ENCODE results near the gene THRSP.
"Not testable (repeated sequence)": the region's sequence is repeated elsewhere in the genome, so short reads cannot be mapped to it uniquely, and the experiment has no call there.

Gene THRSP

GRCh38 chr11:78038697-78039313 lies 24.9 kb upstream of the THRSP start:
- Histone ChIP-seq H3K4me3 (ENCODE audit: control insufficient read depth in 1 of 7, extremely low read depth in 1 of 7, insufficient read depth in 4 of 7, low read depth in 2 of 7, low read length in 6 of 7) (no peak overlapping the region), H3K27me3 (replicated peaks in 2 of 5; ENCODE audit: control insufficient read depth in 4 of 5, insufficient read depth in 5 of 5, low read length in 4 of 5) (no peaks in the 10 kb centered on the region), H3K4me1 (ENCODE audit: control extremely low read depth in 1 of 4, control insufficient read depth in 4 of 4, insufficient read depth in 4 of 4, low read length in 3 of 4) (peaks cover 0 to 20% (median 15%) of the 10 kb centered on the region in 4 experiments), H3K9me3 (ENCODE audit: control extremely low read depth in 1 of 5, control insufficient read depth in 4 of 5, insufficient read depth in 2 of 5, low read depth in 1 of 5, low read length in 4 of 5) (no peaks in the 10 kb centered on the region), H3K36me3 (ENCODE audit: control insufficient read depth in 4 of 4, insufficient read depth in 4 of 4, low read length in 3 of 4) (no peaks in the 10 kb centered on the region), H3K27ac (ENCODE audit: insufficient read depth in 1 of 2, low read depth in 1 of 2, low read length in 2 of 2, poor library complexity in 1 of 2, severe bottlenecking in 2 of 2) (no peak overlapping the region)
- ChIA-PET POLR2A (no interaction called here), CTCF (interaction anchor here (1.3 kb wide), 1 partner anchor 8 kb away, joined by 4 read pairs; no protein-coding TSS in a partner anchor)
- no peak for DNase-seq
- WGBS (ENCODE audit: insufficient coverage) = 100% methylated on average over 3 of the region's 8 CpGs

- CTCF ChIA-PET = interaction anchor here (1.3 kb wide), 1 partner anchor 9 kb away, joined by 4 read pairs; no protein-coding TSS in a partner anchor
- Histone ChIP-seq H3K27ac (ENCODE audit: insufficient read depth in 1 of 2, low read depth in 1 of 2, low read length in 2 of 2, poor library complexity in 1 of 2, severe bottlenecking in 2 of 2) (peak overlapping the region in 1 of 2 experiments; percentile 78), H3K9me3 (ENCODE audit: control extremely low read depth in 1 of 5, control insufficient read depth in 4 of 5, insufficient read depth in 2 of 5, low read depth in 1 of 5, low read length in 4 of 5) (no peaks in the 10 kb centered on the region), H3K4me3 (ENCODE audit: control insufficient read depth in 1 of 7, extremely low read depth in 1 of 7, insufficient read depth in 4 of 7, low read depth in 2 of 7, low read length in 6 of 7) (peak overlapping the region in 3 of 7 experiments; percentile 44 to 62 (median 49)), H3K27me3 (replicated peaks in 2 of 5; ENCODE audit: control insufficient read depth in 4 of 5, insufficient read depth in 5 of 5, low read length in 4 of 5) (no peaks in the 10 kb centered on the region), H3K4me1 (ENCODE audit: control extremely low read depth in 1 of 4, control insufficient read depth in 4 of 4, insufficient read depth in 4 of 4, low read length in 3 of 4) (peaks cover 0 to 20% (median 15%) of the 10 kb centered on the region in 4 experiments), H3K36me3 (ENCODE audit: control insufficient read depth in 4 of 4, insufficient read depth in 4 of 4, low read length in 3 of 4) (no peaks in the 10 kb centered on the region)
- POLR2A ChIA-PET = no interaction called here
- DNase-seq = peak in 1 of 3 donors; percentile 31
- no CpG with 5 or more reads among the region's 4 CpGs for WGBS (ENCODE audit: insufficient coverage)
Measured at GRCh38 chr11:78039391-78039918, 24.2 kb upstream of the THRSP start.

- DNase-seq = peak; percentile 14 to 36 (median 26)
- no peaks in the 10 kb centered on the region for H3K27me3 ChIP-seq (replicated peaks in 2 of 5; ENCODE audit: control insufficient read depth in 4 of 5, insufficient read depth in 5 of 5, low read length in 4 of 5)
- peaks cover 0 to 4% (median 0%) of the 10 kb centered on the region in 5 experiments for H3K9me3 ChIP-seq (ENCODE audit: control extremely low read depth in 1 of 5, control insufficient read depth in 4 of 5, insufficient read depth in 2 of 5, low read depth in 1 of 5, low read length in 4 of 5)
- H3K4me1 ChIP-seq (ENCODE audit: control extremely low read depth in 1 of 4, control insufficient read depth in 4 of 4, insufficient read depth in 4 of 4, low read length in 3 of 4) = peaks cover 0 to 20% (median 15%) of the 10 kb centered on the region in 4 experiments
- no peaks in the 10 kb centered on the region for H3K36me3 ChIP-seq (ENCODE audit: control insufficient read depth in 4 of 4, insufficient read depth in 4 of 4, low read length in 3 of 4)
- 17% methylated on average over 6 of the region's 7 CpGs for WGBS (ENCODE audit: insufficient coverage)
- ChIA-PET CTCF (interaction anchor here (1.3 kb wide), 1 partner anchor 10 kb away, joined by 4 read pairs; no protein-coding TSS in a partner anchor), POLR2A (no interaction called here)
- H3K27ac ChIP-seq (ENCODE audit: insufficient read depth in 1 of 2, low read depth in 1 of 2, low read length in 2 of 2, poor library complexity in 1 of 2, severe bottlenecking in 2 of 2) = peak overlapping the region in 1 of 2 experiments; percentile 78
- H3K4me3 ChIP-seq (ENCODE audit: control insufficient read depth in 1 of 7, extremely low read depth in 1 of 7, insufficient read depth in 4 of 7, low read depth in 2 of 7, low read length in 6 of 7) = peak overlapping the region in 4 of 7 experiments; percentile 41 to 62 (median 46)
Measured at GRCh38 chr11:78039919-78040671, 23.6 kb upstream of the THRSP start.

DNA sequence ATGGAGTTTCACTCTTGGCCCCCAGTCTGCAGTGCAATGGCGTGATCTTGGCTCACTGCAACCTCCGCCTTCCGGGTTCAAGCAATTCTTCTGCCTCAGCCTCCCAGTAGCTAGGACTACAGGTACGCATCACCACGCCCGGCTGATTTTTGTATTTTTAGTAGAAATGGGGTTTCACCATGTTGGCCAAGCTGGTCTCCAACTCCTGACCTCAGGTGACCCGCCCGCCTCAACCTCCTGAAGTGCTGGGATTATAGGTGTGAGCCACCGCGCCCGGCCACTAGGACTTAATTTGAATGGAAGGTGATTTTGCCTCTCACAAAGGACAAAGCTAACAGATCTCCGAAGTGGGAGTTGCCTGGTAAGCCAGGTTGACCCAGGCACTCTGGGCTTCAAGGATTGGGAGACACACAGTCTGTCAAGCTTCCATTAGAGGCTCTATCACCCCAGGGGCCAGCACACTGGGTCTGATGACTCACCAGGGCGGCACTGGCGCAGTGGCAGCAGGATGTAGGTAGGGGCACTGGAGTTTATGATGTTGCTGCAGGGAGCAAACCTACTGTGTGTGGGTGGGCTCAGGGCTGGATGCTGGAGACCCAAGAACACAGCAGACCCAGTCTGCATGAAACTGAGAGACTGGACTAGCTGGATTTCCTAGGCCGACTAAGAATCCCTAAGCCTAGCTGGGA lies 22.8 kb upstream of the THRSP start:
- peak in 1 of 3 donors; percentile 30 for DNase-seq
- Histone ChIP-seq H3K27ac (ENCODE audit: insufficient read depth in 1 of 2, low read depth in 1 of 2, low read length in 2 of 2, poor library complexity in 1 of 2, severe bottlenecking in 2 of 2) (no peak overlapping the region), H3K4me3 (ENCODE audit: control insufficient read depth in 1 of 7, extremely low read depth in 1 of 7, insufficient read depth in 4 of 7, low read depth in 2 of 7, low read length in 6 of 7) (no peak overlapping the region), H3K36me3 (ENCODE audit: control insufficient read depth in 4 of 4, insufficient read depth in 4 of 4, low read length in 3 of 4) (no peaks in the 10 kb centered on the region), H3K27me3 (replicated peaks in 2 of 5; ENCODE audit: control insufficient read depth in 4 of 5, insufficient read depth in 5 of 5, low read length in 4 of 5) (no peaks in the 10 kb centered on the region), H3K9me3 (ENCODE audit: control extremely low read depth in 1 of 5, control insufficient read depth in 4 of 5, insufficient read depth in 2 of 5, low read depth in 1 of 5, low read length in 4 of 5) (peaks cover 0 to 4% (median 0%) of the 10 kb centered on the region in 5 experiments), H3K4me1 (ENCODE audit: control extremely low read depth in 1 of 4, control insufficient read depth in 4 of 4, insufficient read depth in 4 of 4, low read length in 3 of 4) (peaks cover 0 to 22% (median 17%) of the 10 kb centered on the region in 4 experiments)
- POLR2A ChIA-PET = no interaction called here
- CTCF ChIA-PET = no interaction called here
- 93% methylated on average over 8 of the region's 15 CpGs for WGBS (ENCODE audit: insufficient coverage)

GRCh38 chr11:78041380-78041719 lies 22.3 kb upstream of the THRSP start:
- H3K4me3 ChIP-seq (ENCODE audit: control insufficient read depth in 1 of 7, extremely low read depth in 1 of 7, insufficient read depth in 4 of 7, low read depth in 2 of 7, low read length in 6 of 7); H3K27ac ChIP-seq (ENCODE audit: insufficient read depth in 1 of 2, low read depth in 1 of 2, low read length in 2 of 2, poor library complexity in 1 of 2, severe bottlenecking in 2 of 2); H3K9me3 ChIP-seq (ENCODE audit: control extremely low read depth in 1 of 5, control insufficient read depth in 4 of 5, insufficient read depth in 2 of 5, low read depth in 1 of 5, low read length in 4 of 5); DNase-seq; H3K36me3 ChIP-seq (ENCODE audit: control insufficient read depth in 4 of 4, insufficient read depth in 4 of 4, low read length in 3 of 4); POLR2A ChIA-PET; H3K27me3 ChIP-seq (replicated peaks in 2 of 5; ENCODE audit: control insufficient read depth in 4 of 5, insufficient read depth in 5 of 5, low read length in 4 of 5): not testable (repeated sequence)
- WGBS (ENCODE audit: insufficient coverage) = 100% methylated on average over 7 of the region's 8 CpGs
- peaks cover 0 to 26% (median 21%) of the 10 kb centered on the region in 4 experiments for H3K4me1 ChIP-seq (ENCODE audit: control extremely low read depth in 1 of 4, control insufficient read depth in 4 of 4, insufficient read depth in 4 of 4, low read length in 3 of 4)
- CTCF ChIA-PET = interaction anchor here (0.9 kb wide), 1 partner anchor 37 kb away, joined by 3 read pairs; no protein-coding TSS in a partner anchor

DNA sequence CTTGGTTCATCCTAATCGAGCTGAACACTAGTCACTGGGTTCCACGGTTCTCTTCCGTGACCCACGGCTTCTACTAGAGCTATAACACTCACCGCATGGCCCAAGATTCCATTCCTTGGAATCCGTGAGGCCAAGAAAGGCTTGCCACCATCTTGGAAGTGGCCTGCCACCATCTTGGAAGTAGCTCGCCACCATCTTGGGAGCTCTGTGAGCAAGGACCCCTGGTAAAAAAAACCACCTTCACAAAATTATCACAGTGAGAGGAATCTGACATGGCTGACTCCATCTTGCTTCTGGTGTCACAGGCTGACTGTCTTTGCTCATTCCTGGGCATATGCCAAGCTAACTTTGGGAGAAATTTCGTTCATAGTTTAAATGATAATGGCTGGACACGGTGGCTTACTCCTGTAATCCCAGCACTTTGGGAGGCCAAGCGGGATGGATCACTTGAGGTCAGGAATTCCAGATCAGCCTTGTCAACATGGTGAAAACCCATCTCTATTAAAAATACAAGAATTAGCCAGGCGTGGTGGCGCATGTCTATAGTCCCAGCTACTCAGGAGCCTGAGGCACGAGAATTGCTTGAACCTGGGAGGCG lies 21.7 kb upstream of the THRSP start:
- Histone ChIP-seq H3K36me3 (ENCODE audit: control insufficient read depth in 4 of 4, insufficient read depth in 4 of 4, low read length in 3 of 4) (no peaks in the 10 kb centered on the region), H3K27ac (ENCODE audit: insufficient read depth in 1 of 2, low read depth in 1 of 2, low read length in 2 of 2, poor library complexity in 1 of 2, severe bottlenecking in 2 of 2) (no peak overlapping the region), H3K27me3 (replicated peaks in 2 of 5; ENCODE audit: control insufficient read depth in 4 of 5, insufficient read depth in 5 of 5, low read length in 4 of 5) (no peaks in the 10 kb centered on the region), H3K4me3 (ENCODE audit: control insufficient read depth in 1 of 7, extremely low read depth in 1 of 7, insufficient read depth in 4 of 7, low read depth in 2 of 7, low read length in 6 of 7) (no peak overlapping the region), H3K9me3 (ENCODE audit: control extremely low read depth in 1 of 5, control insufficient read depth in 4 of 5, insufficient read depth in 2 of 5, low read depth in 1 of 5, low read length in 4 of 5) (peaks cover 0 to 4% (median 0%) of the 10 kb centered on the region in 5 experiments), H3K4me1 (ENCODE audit: control extremely low read depth in 1 of 4, control insufficient read depth in 4 of 4, insufficient read depth in 4 of 4, low read length in 3 of 4) (peaks cover 0 to 29% (median 22%) of the 10 kb centered on the region in 4 experiments)
- ChIA-PET CTCF (interaction anchor here (0.9 kb wide), 1 partner anchor 36 kb away, joined by 3 read pairs; no protein-coding TSS in a partner anchor), POLR2A (no interaction called here)
- DNase-seq = no peak
- WGBS (ENCODE audit: insufficient coverage) = 97% methylated on average over 10 of the region's 14 CpGs

All from common myeloid progenitor, CD34-positive (primary cell).